ENCODE data around the gene UPF1.

Gene UPF1

GRCh38 chr19:18843960-18844359 lies 12.2 kb downstream of the UPF1 start:
- H3K27ac ChIP-seq, result no peak overlapping the region
- TF ChIP-seq, protein P1, sequence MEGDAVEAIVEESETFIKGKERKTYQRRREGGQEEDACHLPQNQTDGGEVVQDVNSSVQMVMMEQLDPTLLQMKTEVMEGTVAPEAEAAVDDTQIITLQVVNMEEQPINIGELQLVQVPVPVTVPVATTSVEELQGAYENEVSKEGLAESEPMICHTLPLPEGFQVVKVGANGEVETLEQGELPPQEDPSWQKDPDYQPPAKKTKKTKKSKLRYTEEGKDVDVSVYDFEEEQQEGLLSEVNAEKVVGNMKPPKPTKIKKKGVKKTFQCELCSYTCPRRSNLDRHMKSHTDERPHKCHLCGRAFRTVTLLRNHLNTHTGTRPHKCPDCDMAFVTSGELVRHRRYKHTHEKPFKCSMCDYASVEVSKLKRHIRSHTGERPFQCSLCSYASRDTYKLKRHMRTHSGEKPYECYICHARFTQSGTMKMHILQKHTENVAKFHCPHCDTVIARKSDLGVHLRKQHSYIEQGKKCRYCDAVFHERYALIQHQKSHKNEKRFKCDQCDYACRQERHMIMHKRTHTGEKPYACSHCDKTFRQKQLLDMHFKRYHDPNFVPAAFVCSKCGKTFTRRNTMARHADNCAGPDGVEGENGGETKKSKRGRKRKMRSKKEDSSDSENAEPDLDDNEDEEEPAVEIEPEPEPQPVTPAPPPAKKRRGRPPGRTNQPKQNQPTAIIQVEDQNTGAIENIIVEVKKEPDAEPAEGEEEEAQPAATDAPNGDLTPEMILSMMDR (conservative IDR thresholded peaks at IDR 0.05), result no peak
- TF ChIP-seq ZFX (IDR thresholded peaks at IDR 0.05), result no peak

GRCh38 chr19:18844806-18845329 lies 13.1 kb downstream of the UPF1 start:
- TF ChIP-seq, protein P1 (conservative IDR thresholded peaks at IDR 0.05), result no peak
- no peak for TF ChIP-seq ZFX (IDR thresholded peaks at IDR 0.05)
- H3K27ac ChIP-seq, result no peak overlapping the region

DNA sequence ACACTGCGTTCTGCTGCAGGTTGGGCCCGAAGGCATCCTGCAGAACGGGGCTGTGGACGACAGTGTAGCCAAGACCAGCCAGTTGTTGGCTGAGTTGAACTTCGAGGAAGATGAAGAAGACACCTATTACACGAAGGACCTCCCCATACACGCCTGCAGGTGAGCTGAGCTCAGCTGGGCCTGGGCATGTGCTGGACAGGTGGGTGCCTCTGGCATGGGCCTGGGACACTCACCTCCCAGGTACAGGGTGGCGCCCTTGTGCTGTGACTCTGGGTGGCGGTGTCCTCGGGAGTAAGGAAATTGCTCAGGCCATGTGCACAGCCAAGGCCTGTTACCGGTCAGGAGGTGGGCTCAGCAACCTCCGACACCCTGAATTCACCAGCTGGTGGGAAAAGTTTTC lies 14.2 kb downstream of the UPF1 start:
- no peak overlapping the region for H3K27ac ChIP-seq

DNA sequence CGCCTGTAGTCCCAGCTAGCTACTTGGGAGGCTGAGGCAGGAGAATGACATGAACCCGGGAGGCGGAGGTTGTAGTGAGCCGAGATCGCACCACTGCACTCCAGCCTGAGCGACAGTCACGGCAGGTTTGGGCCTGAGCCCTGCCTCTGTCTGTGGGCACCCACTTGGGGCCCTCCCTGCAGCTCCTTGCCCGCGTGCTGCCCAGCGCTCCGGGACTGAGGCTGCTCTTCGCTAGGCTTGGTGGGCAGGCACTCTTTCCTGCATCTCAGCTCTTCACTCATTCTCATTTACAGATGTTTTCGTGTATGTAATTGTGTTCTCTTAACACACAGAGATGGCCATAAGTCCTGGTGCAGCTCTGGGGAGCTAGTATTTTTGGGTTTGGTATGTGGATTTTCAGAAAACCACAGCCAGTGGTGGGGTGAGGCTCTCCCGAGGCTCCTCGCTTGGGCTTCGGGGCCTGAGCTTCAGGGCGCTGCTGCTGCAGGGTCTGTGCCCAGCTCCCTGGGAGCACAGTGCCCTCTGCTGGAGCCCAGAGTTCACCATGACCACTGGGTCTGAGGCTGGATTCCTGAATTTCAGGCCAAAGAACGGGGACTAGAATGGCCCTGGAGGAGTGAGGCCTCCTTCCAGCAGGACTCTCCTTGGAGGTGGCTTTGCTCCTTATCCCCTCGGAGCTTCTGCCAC lies 15.2 kb downstream of the UPF1 start:
- peak overlapping the region; percentile 14; the same call in 1 of the 2 replicates for H3K27ac ChIP-seq
- TF ChIP-seq ZFX (IDR thresholded peaks at IDR 0.05), result no peak
- TF ChIP-seq, protein P1 (conservative IDR thresholded peaks at IDR 0.05), result peak; percentile 96

More for the DNA sequence above, 14.2 kb downstream of the UPF1 start:
- TF ChIP-seq, protein P1 (conservative IDR thresholded peaks at IDR 0.05), result no peak
- no peak for TF ChIP-seq ZFX (IDR thresholded peaks at IDR 0.05)

DNA sequence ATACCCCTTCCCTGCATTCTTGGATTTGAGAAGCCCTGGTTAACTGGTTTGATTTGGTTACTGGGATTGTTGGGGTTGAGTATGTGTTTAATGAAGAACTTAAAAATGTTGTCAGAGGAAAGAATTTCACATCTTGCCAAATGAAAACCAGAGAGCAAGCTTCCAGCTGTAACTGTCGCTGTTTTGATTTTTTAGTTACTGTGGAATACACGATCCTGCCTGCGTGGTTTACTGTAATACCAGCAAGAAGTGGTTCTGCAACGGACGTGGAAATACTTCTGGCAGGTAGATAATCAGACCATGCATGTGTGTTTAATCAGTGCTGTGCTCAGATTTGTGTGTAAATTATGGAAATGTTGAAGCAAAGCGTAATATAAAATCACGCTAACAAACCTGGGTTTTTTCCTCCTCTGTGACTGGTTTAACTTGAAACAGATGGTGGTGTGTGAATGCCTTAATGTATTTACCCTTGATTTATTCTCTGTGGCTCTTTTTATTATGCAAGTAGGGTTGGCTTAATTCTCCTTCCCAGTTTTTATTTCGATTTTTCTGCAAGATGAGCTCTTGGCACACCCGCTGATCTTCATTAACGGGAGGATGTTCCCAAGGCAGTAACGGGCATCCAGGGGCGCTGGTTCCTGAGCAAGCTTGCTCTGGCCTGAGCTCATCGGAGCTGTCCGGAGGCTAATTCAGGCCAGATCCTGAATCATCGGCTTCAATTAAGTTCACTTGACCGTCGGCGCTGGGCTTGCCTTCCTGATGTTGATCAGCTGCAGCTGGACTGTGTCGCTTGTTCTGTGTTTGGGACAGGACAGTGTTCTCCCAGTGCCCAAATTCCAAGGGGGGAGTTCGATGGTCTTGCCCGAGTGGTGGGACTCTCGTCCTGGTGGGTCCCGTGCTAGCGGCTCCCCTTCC lies 16.0 kb downstream of the UPF1 start:
- TF ChIP-seq, protein P1 (conservative IDR thresholded peaks at IDR 0.05), result peak; percentile 61
- TF ChIP-seq ZFX (IDR thresholded peaks at IDR 0.05), result no peak
- peak overlapping the region; percentile 73 for H3K27ac ChIP-seq

DNA sequence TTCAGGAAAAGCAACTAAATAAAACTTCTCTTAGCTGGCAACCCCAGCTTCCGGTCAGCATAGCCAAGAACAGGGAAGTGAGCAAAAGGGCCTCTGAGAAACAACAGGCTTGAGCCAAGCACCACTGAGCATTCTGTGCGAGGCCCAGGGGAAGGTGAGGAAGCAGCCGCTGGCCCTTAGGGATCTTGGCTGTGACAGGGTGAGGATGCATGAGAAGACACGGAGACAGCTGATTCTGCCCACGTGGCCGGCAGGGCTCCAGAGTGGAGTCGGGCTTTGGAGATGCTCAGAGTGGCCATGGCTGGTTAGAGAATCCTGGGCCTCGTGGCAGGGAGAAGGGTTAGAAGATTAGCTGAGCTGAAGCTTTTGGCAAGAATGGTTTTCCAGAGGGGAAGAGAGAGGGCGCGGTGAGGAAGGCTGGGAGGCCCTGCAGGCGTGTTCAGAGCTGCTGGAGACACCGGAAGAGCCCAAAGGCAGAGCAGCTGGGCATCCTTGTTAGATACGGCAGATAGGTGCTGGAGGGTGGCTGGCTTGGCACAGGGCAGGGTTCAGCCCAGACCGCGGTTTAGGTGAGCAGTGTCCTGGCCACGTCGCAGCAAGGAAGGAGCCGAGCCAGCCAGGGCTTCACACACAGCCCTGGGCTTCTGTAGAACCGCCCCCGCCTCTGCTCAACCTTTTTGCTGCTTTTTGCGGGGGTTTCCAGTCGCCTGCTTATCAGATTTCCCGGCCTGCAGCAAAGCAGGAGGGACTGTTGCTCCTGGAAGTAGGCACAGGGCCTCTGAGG lies 17.3 kb downstream of the UPF1 start:
- H3K27ac ChIP-seq, result peak overlapping the region; percentile 73
- TF ChIP-seq, protein P1 (conservative IDR thresholded peaks at IDR 0.05), result no peak
- TF ChIP-seq ZFX (IDR thresholded peaks at IDR 0.05), result no peak
